Measurements from ENCODE around the gene SMCHD1.

DNA sequence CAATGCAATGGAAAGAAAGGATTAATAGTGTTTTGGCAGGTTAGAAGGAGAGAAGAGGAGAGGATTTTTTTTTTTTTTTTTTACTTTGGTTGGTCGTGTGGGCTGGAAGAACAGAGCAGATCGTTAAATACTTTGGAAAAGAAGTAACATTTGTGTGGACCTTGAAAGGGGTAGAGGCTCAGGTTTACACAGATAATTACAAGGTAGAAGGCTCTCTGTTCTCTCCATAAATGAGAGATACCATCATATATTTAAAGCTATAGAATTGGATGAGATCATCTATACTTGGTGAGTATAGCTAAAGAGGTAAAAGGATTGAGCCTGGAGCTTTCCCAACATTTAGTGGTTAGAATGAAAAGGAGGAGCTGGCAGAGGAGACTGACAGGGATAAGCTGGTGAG, 49.0 kb downstream of the SMCHD1 start:
- TF ChIP-seq, protein P1, sequence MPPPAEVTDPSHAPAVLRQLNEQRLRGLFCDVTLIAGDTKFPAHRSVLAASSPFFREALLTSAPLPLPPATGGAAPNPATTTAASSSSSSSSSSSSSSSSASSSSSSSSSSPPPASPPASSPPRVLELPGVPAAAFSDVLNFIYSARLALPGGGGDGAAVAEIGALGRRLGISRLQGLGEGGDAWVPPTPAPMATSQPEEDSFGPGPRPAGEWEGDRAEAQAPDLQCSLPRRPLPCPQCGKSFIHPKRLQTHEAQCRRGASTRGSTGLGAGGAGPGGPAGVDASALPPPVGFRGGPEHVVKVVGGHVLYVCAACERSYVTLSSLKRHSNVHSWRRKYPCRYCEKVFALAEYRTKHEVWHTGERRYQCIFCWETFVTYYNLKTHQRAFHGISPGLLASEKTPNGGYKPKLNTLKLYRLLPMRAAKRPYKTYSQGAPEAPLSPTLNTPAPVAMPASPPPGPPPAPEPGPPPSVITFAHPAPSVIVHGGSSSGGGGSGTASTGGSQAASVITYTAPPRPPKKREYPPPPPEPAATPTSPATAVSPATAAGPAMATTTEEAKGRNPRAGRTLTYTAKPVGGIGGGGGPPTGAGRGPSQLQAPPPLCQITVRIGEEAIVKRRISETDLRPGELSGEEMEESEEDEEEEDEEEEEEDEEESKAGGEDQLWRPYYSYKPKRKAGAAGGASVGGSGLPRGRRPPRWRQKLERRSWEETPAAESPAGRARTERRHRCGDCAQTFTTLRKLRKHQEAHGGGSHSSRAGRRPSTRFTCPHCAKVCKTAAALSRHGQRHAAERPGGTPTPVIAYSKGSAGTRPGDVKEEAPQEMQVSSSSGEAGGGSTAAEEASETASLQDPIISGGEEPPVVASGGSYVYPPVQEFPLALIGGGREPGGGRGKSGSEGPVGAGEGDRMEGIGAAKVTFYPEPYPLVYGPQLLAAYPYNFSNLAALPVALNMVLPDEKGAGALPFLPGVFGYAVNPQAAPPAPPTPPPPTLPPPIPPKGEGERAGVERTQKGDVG (CRISPR knock-in tag; IDR thresholded peaks at IDR 0.05), result no peak
- TF ChIP-seq, protein P2, sequence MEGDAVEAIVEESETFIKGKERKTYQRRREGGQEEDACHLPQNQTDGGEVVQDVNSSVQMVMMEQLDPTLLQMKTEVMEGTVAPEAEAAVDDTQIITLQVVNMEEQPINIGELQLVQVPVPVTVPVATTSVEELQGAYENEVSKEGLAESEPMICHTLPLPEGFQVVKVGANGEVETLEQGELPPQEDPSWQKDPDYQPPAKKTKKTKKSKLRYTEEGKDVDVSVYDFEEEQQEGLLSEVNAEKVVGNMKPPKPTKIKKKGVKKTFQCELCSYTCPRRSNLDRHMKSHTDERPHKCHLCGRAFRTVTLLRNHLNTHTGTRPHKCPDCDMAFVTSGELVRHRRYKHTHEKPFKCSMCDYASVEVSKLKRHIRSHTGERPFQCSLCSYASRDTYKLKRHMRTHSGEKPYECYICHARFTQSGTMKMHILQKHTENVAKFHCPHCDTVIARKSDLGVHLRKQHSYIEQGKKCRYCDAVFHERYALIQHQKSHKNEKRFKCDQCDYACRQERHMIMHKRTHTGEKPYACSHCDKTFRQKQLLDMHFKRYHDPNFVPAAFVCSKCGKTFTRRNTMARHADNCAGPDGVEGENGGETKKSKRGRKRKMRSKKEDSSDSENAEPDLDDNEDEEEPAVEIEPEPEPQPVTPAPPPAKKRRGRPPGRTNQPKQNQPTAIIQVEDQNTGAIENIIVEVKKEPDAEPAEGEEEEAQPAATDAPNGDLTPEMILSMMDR (IDR thresholded peaks at IDR 0.05 in 2 of 3, conservative IDR thresholded peaks at IDR 0.05 in 1 of 3; ENCODE audit: control insufficient read depth in 2 of 3, extremely low read depth in 1 of 3, insufficient read depth in 1 of 3, low read depth in 3 of 3, low read length in 3 of 3), result no peak
- no peak for TF ChIP-seq PML (IDR thresholded peaks at IDR 0.05; ENCODE audit: low read length)
- TF ChIP-seq CEBPB (IDR thresholded peaks at IDR 0.05; ENCODE audit: borderline replicate concordance in 1 of 2, low read depth in 2 of 2, low read length in 2 of 2), result no peak
- TF ChIP-seq POLR2AphosphoS5 (IDR thresholded peaks at IDR 0.05; ENCODE audit: low read length), result no peak
- no peak for TF ChIP-seq KAT2A (conservative IDR thresholded peaks at IDR 0.05; ENCODE audit: control insufficient read depth, low read depth, low read length)
- TF ChIP-seq POLR2A (IDR thresholded peaks at IDR 0.05; ENCODE audit: low read depth, low read length), result no peak
- no peak for TF ChIP-seq ASH2L (IDR thresholded peaks at IDR 0.05; ENCODE audit: borderline replicate concordance, low read depth)
- no peak for TF ChIP-seq EZH2 (IDR thresholded peaks at IDR 0.05; ENCODE audit: borderline replicate concordance, control insufficient read depth, low read depth, low read length)
